Nephron (organoid): Measurements from ENCODE around the gene MEA1.

Experiments
- H3K27ac Mint-ChIP-seq, 3 experiments: 2 replicates each; pipeline ENCODE4 v1.8.0; 2020; ENCODE audit warnings: mixed read lengths in 3 of 3, mild to moderate bottlenecking in 2 of 3, moderate library complexity in 1 of 3
- H3K27me3 Mint-ChIP-seq: 2 replicates; pipeline ENCODE4 v1.8.0; 2021; ENCODE audit warnings: low read depth, mild to moderate bottlenecking, moderate library complexity, mixed read lengths
- H3K36me3 Mint-ChIP-seq: 2 replicates; pipeline ENCODE4 v1.8.0; 2020; ENCODE audit warnings: low read depth, mixed read lengths
- H3K4me1 Mint-ChIP-seq: 2 replicates; pipeline ENCODE4 v1.8.0; 2020; ENCODE audit warnings: mixed read lengths
- H3K4me3 Mint-ChIP-seq, 3 experiments: 2 replicates each; pipeline ENCODE4 v1.8.0; 2020; ENCODE audit warnings: mild to moderate bottlenecking in 3 of 3, mixed read lengths in 3 of 3, moderate library complexity in 2 of 3
- H3K9me3 Mint-ChIP-seq: 2 replicates; pipeline ENCODE4 v1.8.0; 2020; ENCODE audit warnings: mixed read lengths
- TF ChIP-seq, protein P1 (sequence below), 3 experiments: fragments of 200-600 bp; sonication (generic); IDR thresholded peaks; one replicate each; pipeline ENCODE4 v1.5.0; 2021; ENCODE audit warnings: antibody characterized with exemption in 3 of 3; ENCODE audit not compliant: unreplicated experiment in 3 of 3

Gene MEA1

GRCh38 chr6:43059168-43060033 lies 45.7 kb upstream of the MEA1 start, which contains the start of the genes KLC4 and MRPL2:
Gene KLC4 (plus strand): TSS chr6:43059631. CDS start chr6:43061336, 1,705 bp downstream.
Gene MRPL2 (minus strand): TSS chr6:43059434. CDS start chr6:43059381, 53 bp downstream.
- Mint-ChIP-seq H3K27ac (peak within 1 kb of the TSS; percentile 97 to 100 (median 99)), H3K4me3 (peak within 1 kb of the TSS; percentile 96 to 97 (median 96)), H3K27me3 (no peaks in the 10 kb centered on the region), H3K4me1 (peaks cover 38% of the 10 kb centered on the region), H3K36me3 (peaks cover 45% of the 10 kb centered on the region), H3K9me3 (no peaks in the 10 kb centered on the region)
- TF ChIP-seq, protein P1, sequence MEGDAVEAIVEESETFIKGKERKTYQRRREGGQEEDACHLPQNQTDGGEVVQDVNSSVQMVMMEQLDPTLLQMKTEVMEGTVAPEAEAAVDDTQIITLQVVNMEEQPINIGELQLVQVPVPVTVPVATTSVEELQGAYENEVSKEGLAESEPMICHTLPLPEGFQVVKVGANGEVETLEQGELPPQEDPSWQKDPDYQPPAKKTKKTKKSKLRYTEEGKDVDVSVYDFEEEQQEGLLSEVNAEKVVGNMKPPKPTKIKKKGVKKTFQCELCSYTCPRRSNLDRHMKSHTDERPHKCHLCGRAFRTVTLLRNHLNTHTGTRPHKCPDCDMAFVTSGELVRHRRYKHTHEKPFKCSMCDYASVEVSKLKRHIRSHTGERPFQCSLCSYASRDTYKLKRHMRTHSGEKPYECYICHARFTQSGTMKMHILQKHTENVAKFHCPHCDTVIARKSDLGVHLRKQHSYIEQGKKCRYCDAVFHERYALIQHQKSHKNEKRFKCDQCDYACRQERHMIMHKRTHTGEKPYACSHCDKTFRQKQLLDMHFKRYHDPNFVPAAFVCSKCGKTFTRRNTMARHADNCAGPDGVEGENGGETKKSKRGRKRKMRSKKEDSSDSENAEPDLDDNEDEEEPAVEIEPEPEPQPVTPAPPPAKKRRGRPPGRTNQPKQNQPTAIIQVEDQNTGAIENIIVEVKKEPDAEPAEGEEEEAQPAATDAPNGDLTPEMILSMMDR (IDR thresholded peaks at IDR 0.05; ENCODE audit: unreplicated experiment in 3 of 3) = no peak

GRCh38 chr6:43058531-43058930 lies 44.8 kb upstream of the MEA1 start:
- H3K9me3 Mint-ChIP-seq = no peaks in the 10 kb centered on the region
- peaks cover 46% of the 10 kb centered on the region for H3K4me1 Mint-ChIP-seq
- TF ChIP-seq, protein P1 (IDR thresholded peaks at IDR 0.05; ENCODE audit: unreplicated experiment in 3 of 3) = no peak
- no peaks in the 10 kb centered on the region for H3K27me3 Mint-ChIP-seq
- H3K27ac Mint-ChIP-seq = peak overlapping the region in 2 of 3 experiments; percentile 18 to 100
- H3K36me3 Mint-ChIP-seq = peaks cover 45% of the 10 kb centered on the region
- peak overlapping the region; percentile 96 to 97 (median 96) for H3K4me3 Mint-ChIP-seq

GRCh38 chr6:43055966-43056365 lies 42.2 kb upstream of the MEA1 start:
- no peaks in the 10 kb centered on the region for H3K9me3 Mint-ChIP-seq
- TF ChIP-seq, protein P1 (IDR thresholded peaks at IDR 0.05; ENCODE audit: unreplicated experiment in 3 of 3) = no peak
- peak overlapping the region; percentile 44 to 71 (median 70) for H3K27ac Mint-ChIP-seq
- H3K36me3 Mint-ChIP-seq = peaks cover 39% of the 10 kb centered on the region
- H3K4me1 Mint-ChIP-seq = peaks cover 61% of the 10 kb centered on the region
- peak overlapping the region; percentile 62 to 79 (median 74) for H3K4me3 Mint-ChIP-seq
- no peaks in the 10 kb centered on the region for H3K27me3 Mint-ChIP-seq

GRCh38 chr6:43054206-43054943 lies 40.6 kb upstream of the MEA1 start:
- Mint-ChIP-seq H3K4me1 (peaks cover 57% of the 10 kb centered on the region), H3K4me3 (peak overlapping the region; percentile 96 to 98 (median 97)), H3K9me3 (no peaks in the 10 kb centered on the region), H3K27ac (peak overlapping the region; percentile 98 to 99 (median 99)), H3K27me3 (no peaks in the 10 kb centered on the region), H3K36me3 (peaks cover 55% of the 10 kb centered on the region)
- TF ChIP-seq, protein P1 (IDR thresholded peaks at IDR 0.05; ENCODE audit: unreplicated experiment in 3 of 3) = no peak

DNA sequence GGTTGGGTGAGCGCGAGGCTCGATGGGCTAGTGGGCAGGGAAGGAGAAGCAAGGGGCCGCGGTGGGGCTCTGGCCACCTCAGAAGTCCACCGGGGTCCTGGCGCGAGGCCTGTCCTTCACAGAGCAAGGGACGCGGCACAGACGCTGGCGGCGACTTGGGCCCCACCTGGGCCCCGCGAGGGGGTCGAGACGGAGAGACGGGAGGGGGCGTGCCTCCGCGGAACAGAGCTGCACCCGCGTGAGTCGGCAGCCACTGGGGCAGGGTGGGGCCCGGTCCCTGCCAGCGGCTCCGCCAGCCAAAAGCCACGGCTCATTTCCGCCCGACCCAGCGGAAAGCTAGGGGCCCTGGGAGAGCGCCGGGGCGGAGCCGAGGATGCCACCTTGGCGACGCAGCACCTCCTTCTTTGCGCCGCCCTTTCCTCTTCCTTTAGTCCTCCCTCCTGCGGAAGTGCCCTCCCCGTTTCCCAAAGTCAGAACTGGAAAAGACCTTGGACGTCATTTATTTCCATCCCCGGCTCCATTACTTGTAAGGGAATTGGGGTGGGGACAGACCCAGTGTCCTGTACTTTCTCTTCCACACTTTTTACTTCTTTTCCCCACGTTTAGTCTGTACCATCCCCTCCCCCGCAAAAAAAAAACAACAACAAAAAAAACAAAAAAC lies 39.9 kb upstream of the MEA1 start, which contains the start of gene CUL7:
CUL7 (minus strand) TSS at position 307 of the 661 bp plus-strand sequence. CDS start 1,063 bp downstream, outside the sequence.
- peak within 1 kb of the TSS; percentile 96 to 98 (median 97) for H3K4me3 Mint-ChIP-seq
- no peaks in the 10 kb centered on the region for H3K27me3 Mint-ChIP-seq
- H3K9me3 Mint-ChIP-seq = no peaks in the 10 kb centered on the region
- peaks cover 59% of the 10 kb centered on the region for H3K36me3 Mint-ChIP-seq
- H3K27ac Mint-ChIP-seq = peak within 1 kb of the TSS; percentile 98 to 99 (median 99)
- peaks cover 50% of the 10 kb centered on the region for H3K4me1 Mint-ChIP-seq
- TF ChIP-seq, protein P1 (IDR thresholded peaks at IDR 0.05; ENCODE audit: unreplicated experiment in 3 of 3) = no peak
